Central memory CD8-positive, alpha-beta T cell (primary cell): ENCODE data around the gene SLC13A1.
"Not testable (repeated sequence)": the region's sequence is repeated elsewhere in the genome, so short reads cannot be mapped to it uniquely, and the experiment has no call there.

Source experiments
- ATAC-seq: fragments of 150-1000 bp; cut with Tn5 transposase; replicated peaks from 2 replicates; pipeline ENCODE4 v1.10.0; 2022; ENCODE audit warnings: mild to moderate bottlenecking, moderate FRiP score, moderate number of reproducible peaks; ENCODE audit not compliant: poor library complexity, severe bottlenecking; ENCODE audit errors: extremely low read depth
- DNase-seq, 2 donors: peaks; one replicate each; pipeline ENCODE4 v3.0.0; 2021; ENCODE audit warnings: low spot score in 2 of 2
- H3K27ac Mint-ChIP-seq: one replicate; pipeline ENCODE4 v1.8.0; 2022; ENCODE audit warnings: low read depth, mild to moderate bottlenecking, moderate library complexity, mixed read lengths
- H3K27me3 Mint-ChIP-seq: one replicate; pipeline ENCODE4 v1.8.0; 2022; ENCODE audit warnings: mixed read lengths
- H3K36me3 Mint-ChIP-seq: one replicate; pipeline ENCODE4 v1.8.0; 2022; ENCODE audit warnings: mild to moderate bottlenecking, moderate library complexity, mixed read lengths; ENCODE audit not compliant: insufficient read depth
- H3K4me1 Mint-ChIP-seq: one replicate; pipeline ENCODE4 v1.8.0; 2022; ENCODE audit warnings: mixed read lengths
- H3K4me3 Mint-ChIP-seq: one replicate; pipeline ENCODE4 v1.8.0; 2022; ENCODE audit warnings: mild to moderate bottlenecking, moderate library complexity, mixed read lengths
- H3K9me3 Mint-ChIP-seq: one replicate; pipeline ENCODE4 v1.8.0; 2022; ENCODE audit warnings: mixed read lengths

Gene SLC13A1

GRCh38 chr7:123199883-123200282 lies at the start of gene SLC13A1:
Gene SLC13A1, minus strand, starts transcription at chr7:123199969. Its CDS starts 23 bp downstream, at chr7:123199946.
- Mint-ChIP-seq H3K9me3 (no peaks in the 10 kb centered on the region), H3K27ac (no peak within 1 kb of the TSS), H3K4me3 (no peak within 1 kb of the TSS), H3K36me3 (no peaks in the 10 kb centered on the region), H3K4me1 (no peaks in the 10 kb centered on the region), H3K27me3 (no peaks in the 10 kb centered on the region)
- no peak for ATAC-seq
- DNase-seq, result no peak

- Mint-ChIP-seq H3K27me3 (no peaks in the 10 kb centered on the region), H3K4me3 (no peak overlapping the region), H3K27ac (no peak overlapping the region), H3K4me1 (no peaks in the 10 kb centered on the region), H3K36me3 (no peaks in the 10 kb centered on the region), H3K9me3 (peaks cover 5% of the 10 kb centered on the region)
- ATAC-seq, result no peak
- no peak for DNase-seq
These were observed 45.0 kb upstream of the SLC13A1 start for GRCh38 chr7:123244768-123245167.

GRCh38 chr7:123242467-123243092 lies 42.8 kb upstream of the SLC13A1 start:
- no peaks in the 10 kb centered on the region for H3K9me3 Mint-ChIP-seq
- H3K27ac Mint-ChIP-seq, result no peak overlapping the region
- no peak overlapping the region for H3K4me3 Mint-ChIP-seq
- no peaks in the 10 kb centered on the region for H3K4me1 Mint-ChIP-seq
- no peak for DNase-seq
- ATAC-seq, result no peak
- no peaks in the 10 kb centered on the region for H3K27me3 Mint-ChIP-seq
- no peaks in the 10 kb centered on the region for H3K36me3 Mint-ChIP-seq

GRCh38 chr7:123241809-123242208 lies 42.0 kb upstream of the SLC13A1 start:
- Mint-ChIP-seq H3K36me3 (no peaks in the 10 kb centered on the region), H3K9me3 (no peaks in the 10 kb centered on the region), H3K27me3 (no peaks in the 10 kb centered on the region), H3K4me1 (no peaks in the 10 kb centered on the region), H3K27ac (no peak overlapping the region), H3K4me3 (no peak overlapping the region)
- DNase-seq (no peak), ATAC-seq (no peak)

GRCh38 chr7:123231021-123232000 lies 31.5 kb upstream of the SLC13A1 start:
- no peaks in the 10 kb centered on the region for H3K27me3 Mint-ChIP-seq
- ATAC-seq, result no peak
- no peaks in the 10 kb centered on the region for H3K4me1 Mint-ChIP-seq
- no peak overlapping the region for H3K4me3 Mint-ChIP-seq
- H3K36me3 Mint-ChIP-seq, result no peaks in the 10 kb centered on the region
- no peak for DNase-seq
- no peak overlapping the region for H3K27ac Mint-ChIP-seq
- H3K9me3 Mint-ChIP-seq, result peaks cover 6% of the 10 kb centered on the region

- Mint-ChIP-seq H3K4me1 (no peaks in the 10 kb centered on the region), H3K9me3 (peaks cover 8% of the 10 kb centered on the region)
- DNase-seq, result no peak
These were observed 30.8 kb upstream of the SLC13A1 start for GRCh38 chr7:123230603-123231002.

GRCh38 chr7:123230147-123230546 lies 30.4 kb upstream of the SLC13A1 start:
- DNase-seq (no peak), ATAC-seq (no peak)
- Mint-ChIP-seq H3K4me3 (no peak overlapping the region), H3K27me3 (no peaks in the 10 kb centered on the region), H3K9me3 (peaks cover 13% of the 10 kb centered on the region), H3K36me3 (no peaks in the 10 kb centered on the region), H3K4me1 (no peaks in the 10 kb centered on the region), H3K27ac (no peak overlapping the region)

More at GRCh38 chr7:123230603-123231002, 30.8 kb upstream of the SLC13A1 start:
- no peak overlapping the region for H3K27ac Mint-ChIP-seq
- no peaks in the 10 kb centered on the region for H3K27me3 Mint-ChIP-seq
- H3K36me3 Mint-ChIP-seq, result no peaks in the 10 kb centered on the region
- H3K4me3 Mint-ChIP-seq, result no peak overlapping the region
- no peak for ATAC-seq

- Mint-ChIP-seq H3K4me1 (no peaks in the 10 kb centered on the region), H3K27ac (no peak overlapping the region), H3K9me3 (peaks cover 16% of the 10 kb centered on the region), H3K4me3 (no peak overlapping the region), H3K27me3 (no peaks in the 10 kb centered on the region), H3K36me3 (no peaks in the 10 kb centered on the region)
- DNase-seq (no peak), ATAC-seq (no peak)
These were observed 29.7 kb upstream of the SLC13A1 start for GRCh38 chr7:123229426-123229825.

GRCh38 chr7:123227666-123228065 lies 27.9 kb upstream of the SLC13A1 start:
- H3K4me3 Mint-ChIP-seq, H3K27ac Mint-ChIP-seq, H3K4me1 Mint-ChIP-seq, DNase-seq, ATAC-seq, H3K36me3 Mint-ChIP-seq, H3K27me3 Mint-ChIP-seq: not testable (repeated sequence)
- H3K9me3 Mint-ChIP-seq, result peaks cover 18% of the 10 kb centered on the region

GRCh38 chr7:123220396-123220795 lies 20.6 kb upstream of the SLC13A1 start:
- Mint-ChIP-seq H3K9me3 (peaks cover 17% of the 10 kb centered on the region), H3K4me3 (no peak overlapping the region), H3K36me3 (no peaks in the 10 kb centered on the region), H3K27ac (no peak overlapping the region), H3K4me1 (no peaks in the 10 kb centered on the region), H3K27me3 (no peaks in the 10 kb centered on the region)
- DNase-seq, result no peak
- ATAC-seq, result no peak

- DNase-seq (no peak), ATAC-seq (no peak)
- H3K9me3 Mint-ChIP-seq, result peaks cover 11% of the 10 kb centered on the region
- H3K4me3 Mint-ChIP-seq, result no peak overlapping the region
- H3K27me3 Mint-ChIP-seq, result no peaks in the 10 kb centered on the region
- no peaks in the 10 kb centered on the region for H3K4me1 Mint-ChIP-seq
- H3K27ac Mint-ChIP-seq, result no peak overlapping the region
- H3K36me3 Mint-ChIP-seq, result peaks cover 2% of the 10 kb centered on the region
These were observed 19.1 kb upstream of the SLC13A1 start for GRCh38 chr7:123218866-123219265.

GRCh38 chr7:123216825-123217224 lies 17.1 kb upstream of the SLC13A1 start:
- no peak for ATAC-seq
- no peak overlapping the region for H3K4me3 Mint-ChIP-seq
- H3K27me3 Mint-ChIP-seq, result no peaks in the 10 kb centered on the region
- H3K27ac Mint-ChIP-seq, result no peak overlapping the region
- DNase-seq, result no peak
- peaks cover 5% of the 10 kb centered on the region for H3K9me3 Mint-ChIP-seq
- peaks cover 2% of the 10 kb centered on the region for H3K36me3 Mint-ChIP-seq
- no peaks in the 10 kb centered on the region for H3K4me1 Mint-ChIP-seq

GRCh38 chr7:123215350-123215749 lies 15.6 kb upstream of the SLC13A1 start:
- peaks cover 5% of the 10 kb centered on the region for H3K9me3 Mint-ChIP-seq
- no peaks in the 10 kb centered on the region for H3K4me1 Mint-ChIP-seq
- DNase-seq (no peak), ATAC-seq (no peak)
- no peak overlapping the region for H3K27ac Mint-ChIP-seq
- peaks cover 2% of the 10 kb centered on the region for H3K36me3 Mint-ChIP-seq
- H3K4me3 Mint-ChIP-seq, result no peak overlapping the region
- no peaks in the 10 kb centered on the region for H3K27me3 Mint-ChIP-seq
